GM18870 (cell line): ENCODE measurements around the gene SLC37A1.
A peak's percentile ranks its signal among the peaks of the same experiment; 100 is the strongest.

ENCODE experiments used
- ATAC-seq: cut with Tn5 transposase; IDR thresholded peaks from one replicate; pipeline ENCODE4 v1.9.1; 2021; ENCODE audit warnings: moderate library complexity; ENCODE audit not compliant: unreplicated experiment

SLC37A1 gene

DNA sequence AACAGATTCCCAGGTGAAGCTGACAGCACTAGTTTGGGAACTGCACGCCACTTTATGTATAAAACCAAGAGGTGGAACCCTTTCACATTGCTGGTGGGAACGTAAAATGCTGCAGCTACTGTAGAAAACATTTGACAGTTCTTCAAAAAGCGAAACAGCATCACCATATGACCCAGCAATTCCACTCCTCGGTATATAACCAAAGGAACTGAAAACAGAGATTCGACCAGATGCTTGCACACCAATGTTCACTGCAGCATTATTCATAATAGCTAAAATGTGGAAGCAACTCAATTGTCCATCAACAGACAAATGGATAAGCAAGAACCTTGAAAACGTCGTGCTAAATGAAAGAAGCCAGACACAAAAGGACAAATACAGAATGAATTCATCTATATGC, 35.1 kb upstream of the SLC37A1 start:
- no peak for ATAC-seq

DNA sequence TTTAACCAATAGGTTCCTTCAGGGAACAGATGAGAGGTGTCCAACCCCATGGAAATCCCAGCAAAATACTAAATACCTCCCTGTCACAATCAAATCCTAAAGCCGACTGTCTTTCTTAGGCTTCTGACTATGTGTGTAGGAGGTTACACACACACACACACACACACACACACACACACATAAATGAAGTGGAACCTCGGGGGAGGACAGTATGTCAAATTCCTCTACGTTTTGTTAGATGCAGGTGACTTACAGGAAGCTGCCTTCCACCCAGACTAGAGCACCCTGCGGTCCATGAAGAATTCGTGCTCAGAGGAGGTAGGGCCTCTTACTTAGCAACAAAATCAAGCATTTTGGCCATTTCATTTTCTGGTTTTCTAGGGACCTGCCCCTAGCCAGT, 34.1 kb upstream of the SLC37A1 start:
- no peak for ATAC-seq

DNA sequence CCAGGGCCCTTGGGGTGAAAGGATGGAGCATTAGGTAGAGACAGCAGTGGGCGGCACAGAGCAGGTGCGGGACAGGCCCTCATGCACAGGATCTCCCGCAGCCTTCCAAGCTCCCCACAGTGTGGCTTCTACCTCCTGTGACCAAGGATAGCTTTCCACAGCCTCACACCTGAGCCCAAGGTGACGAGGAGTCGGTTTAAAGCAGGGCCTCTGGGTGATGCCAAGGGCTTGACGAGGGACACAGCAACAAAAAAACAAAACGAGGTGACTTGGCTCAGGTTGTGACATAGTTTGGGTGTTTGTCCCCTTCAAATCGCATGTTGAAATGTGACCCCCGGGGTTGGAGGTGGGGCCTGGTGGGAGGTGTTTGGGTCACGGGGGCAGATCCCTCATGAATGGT, 32.9 kb upstream of the SLC37A1 start:
- ATAC-seq, result no peak

DNA sequence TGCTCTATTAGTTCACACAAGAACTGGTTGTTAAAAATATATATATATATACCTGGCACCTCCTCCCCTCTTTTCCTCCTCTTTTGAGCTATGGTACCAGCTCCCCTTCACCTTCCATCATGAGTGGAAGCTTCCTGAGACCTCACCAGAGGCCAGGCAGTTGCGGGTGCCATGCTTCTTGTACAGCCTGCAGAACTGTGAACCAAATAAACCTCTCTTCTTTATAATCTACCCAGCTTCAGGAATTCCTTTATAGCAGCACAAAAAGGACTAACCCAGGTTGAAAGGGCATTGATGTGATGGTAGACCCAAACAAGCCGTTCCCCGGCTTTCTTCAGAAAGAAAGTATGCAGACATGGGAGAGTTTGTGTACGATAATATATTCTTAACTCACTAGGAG, 32.5 kb upstream of the SLC37A1 start:
- ATAC-seq, result no peak

DNA sequence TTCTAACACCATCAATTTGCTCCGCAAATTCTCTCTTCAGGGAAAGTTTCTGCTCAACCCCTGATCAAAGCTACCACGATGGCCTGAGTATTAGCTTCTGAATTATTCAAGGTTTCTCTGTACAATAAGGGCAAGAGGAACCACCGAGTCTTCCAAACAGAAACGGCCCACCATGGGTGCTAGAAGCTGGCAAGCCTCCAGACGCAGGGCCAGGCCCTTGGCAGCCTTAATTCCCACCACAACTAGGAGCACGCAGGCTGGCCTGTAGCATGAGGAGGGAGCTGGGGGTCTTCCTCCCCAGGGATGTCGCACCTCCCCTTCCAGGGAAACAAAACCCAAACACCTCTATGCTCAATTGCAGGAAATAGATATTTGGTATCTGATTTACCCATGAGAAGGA, 28.7 kb upstream of the SLC37A1 start:
- no peak for ATAC-seq

DNA sequence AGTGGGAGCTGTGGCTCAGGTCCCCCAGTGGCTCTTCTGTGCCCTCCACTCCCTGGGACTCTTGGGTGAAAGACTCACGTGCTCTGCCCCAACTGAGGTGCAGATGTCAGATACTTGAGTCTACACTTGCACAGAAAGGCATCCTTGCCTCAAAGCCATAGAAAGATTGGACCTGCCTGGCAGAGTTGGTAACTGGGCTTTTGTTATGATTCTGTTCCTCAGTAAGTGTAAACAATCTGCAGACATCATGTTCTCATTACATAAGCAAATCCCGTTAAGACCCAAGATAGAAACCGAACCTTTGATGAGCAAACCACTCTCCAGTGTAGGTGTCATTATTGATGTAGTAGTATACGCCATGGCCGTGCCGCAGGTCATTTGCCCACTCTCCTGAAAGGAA, 27.6 kb upstream of the SLC37A1 start:
- no peak for ATAC-seq

DNA sequence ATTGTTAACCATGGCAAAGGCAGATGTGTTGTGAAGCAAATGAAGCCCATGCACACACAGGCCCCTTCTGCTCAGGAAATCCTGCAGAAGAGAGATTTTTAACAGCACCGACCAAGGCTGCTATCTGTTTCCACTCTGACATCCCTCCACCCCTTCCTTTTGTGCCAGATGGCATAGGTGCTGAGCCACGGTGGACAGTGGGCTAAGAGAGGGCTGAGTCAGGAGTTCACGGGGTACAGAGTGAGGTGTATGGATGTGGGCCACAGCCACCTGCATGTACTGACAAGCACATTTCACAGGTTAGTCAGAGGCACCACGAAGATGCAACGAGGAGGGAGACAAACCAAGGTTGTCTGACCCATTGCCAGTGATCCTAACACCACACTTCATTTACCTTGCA, 27.1 kb upstream of the SLC37A1 start:
- ATAC-seq, result no peak

DNA sequence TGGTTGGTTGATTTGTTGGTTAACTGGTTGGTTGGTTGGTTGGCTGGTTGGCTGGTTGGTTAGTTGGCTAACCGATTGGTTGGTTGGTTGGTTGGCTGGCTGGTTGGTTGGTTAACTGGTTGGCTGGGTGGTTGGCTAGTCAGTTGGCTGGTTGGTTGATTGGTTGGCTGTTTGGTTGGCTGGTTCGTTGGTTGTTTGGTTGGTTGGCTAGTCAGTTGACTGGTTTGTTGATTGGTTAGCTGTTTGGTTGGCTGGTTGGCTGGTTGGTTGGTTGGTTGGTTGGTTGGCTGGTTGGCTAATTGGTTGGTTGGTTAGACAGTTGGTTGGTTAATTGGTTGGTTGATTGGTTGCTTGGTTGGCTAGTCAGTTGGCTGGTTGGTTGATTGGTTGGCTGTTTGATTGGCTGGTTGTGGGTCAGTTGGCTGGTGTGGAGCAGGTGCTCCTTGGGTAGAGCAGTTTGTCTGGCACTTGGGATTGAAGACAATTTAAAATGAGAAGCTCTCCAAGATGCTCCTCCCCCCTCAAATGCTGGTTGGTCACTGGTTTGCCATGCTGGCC, 24.6 kb upstream of the SLC37A1 start:
- no peak for ATAC-seq

DNA sequence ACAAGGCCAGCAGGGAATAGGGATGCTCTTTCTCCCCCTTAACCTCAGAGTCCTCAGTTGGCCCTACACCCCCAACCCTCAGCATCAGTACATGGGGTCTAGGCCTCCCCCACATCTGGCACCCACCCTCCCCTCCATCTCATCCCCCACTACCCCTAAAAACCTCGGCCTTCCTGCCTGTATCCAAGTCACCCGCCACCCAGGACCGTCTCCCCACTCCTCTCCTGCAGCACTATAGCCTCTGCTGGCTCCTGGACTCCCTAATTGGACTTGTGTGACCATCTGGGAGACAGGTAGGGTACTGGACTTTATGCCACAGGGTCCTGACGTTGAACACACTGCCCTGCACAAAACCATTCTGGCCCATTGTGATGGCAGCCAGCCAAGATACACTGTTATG, 23.7 kb upstream of the SLC37A1 start:
- no peak for ATAC-seq

DNA sequence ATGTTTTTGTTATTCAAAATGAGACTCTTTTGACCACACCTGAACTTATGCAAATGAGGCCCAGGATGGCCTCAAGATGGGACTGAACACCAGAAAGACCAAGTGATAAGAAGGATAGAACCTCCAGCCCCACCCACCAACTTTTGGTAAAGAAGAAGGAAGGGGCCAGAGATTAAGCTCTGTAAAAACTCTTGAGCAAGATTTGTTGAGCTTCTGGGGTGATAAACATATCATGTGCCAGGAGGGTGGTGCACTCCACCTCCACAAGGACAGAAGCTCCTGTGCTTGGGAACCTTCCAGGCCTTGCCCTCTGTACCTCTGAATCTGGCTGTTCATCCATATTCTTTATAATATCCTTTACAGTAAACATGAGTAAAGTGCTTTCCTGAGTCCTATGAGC, 22.9 kb upstream of the SLC37A1 start:
- no peak for ATAC-seq

DNA sequence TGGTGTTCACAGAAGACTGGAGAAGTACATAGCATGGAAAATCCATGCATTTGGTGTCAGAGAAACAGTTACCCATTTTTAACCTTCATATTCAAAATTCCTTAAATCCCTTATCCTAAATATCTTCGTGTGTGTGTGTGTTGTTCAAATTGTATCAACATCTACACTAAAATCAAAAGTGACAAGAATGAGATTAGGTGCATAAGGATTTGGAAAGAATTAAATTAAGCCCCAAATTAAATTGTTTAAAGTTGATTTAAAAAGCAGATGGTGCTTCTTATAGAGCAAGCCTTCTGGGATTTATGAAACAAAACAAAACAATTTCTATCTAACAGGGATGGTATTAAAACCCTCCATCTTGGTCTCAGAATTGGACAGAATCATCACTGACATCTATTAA, 22.3 kb upstream of the SLC37A1 start:
- no peak for ATAC-seq

DNA sequence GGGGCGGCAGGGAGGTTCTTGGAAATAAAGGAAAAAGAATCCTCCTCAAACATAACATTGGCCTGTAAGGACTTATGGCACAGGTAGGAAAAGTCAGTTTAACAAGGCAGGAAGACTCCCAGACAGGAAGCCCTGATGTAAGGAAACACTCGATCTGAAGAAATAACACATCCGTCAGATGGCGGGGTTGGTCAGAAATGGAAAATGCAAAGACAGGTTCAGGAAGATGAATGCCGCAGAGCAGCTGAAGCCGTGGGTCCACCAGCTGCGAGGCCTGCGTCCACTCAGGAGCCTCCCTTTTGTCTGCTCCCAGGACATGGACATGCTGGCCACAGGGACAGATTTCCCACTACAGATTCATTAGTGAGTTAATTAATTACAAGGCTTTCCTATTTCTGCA, 21.5 kb upstream of the SLC37A1 start:
- ATAC-seq, result no peak

DNA sequence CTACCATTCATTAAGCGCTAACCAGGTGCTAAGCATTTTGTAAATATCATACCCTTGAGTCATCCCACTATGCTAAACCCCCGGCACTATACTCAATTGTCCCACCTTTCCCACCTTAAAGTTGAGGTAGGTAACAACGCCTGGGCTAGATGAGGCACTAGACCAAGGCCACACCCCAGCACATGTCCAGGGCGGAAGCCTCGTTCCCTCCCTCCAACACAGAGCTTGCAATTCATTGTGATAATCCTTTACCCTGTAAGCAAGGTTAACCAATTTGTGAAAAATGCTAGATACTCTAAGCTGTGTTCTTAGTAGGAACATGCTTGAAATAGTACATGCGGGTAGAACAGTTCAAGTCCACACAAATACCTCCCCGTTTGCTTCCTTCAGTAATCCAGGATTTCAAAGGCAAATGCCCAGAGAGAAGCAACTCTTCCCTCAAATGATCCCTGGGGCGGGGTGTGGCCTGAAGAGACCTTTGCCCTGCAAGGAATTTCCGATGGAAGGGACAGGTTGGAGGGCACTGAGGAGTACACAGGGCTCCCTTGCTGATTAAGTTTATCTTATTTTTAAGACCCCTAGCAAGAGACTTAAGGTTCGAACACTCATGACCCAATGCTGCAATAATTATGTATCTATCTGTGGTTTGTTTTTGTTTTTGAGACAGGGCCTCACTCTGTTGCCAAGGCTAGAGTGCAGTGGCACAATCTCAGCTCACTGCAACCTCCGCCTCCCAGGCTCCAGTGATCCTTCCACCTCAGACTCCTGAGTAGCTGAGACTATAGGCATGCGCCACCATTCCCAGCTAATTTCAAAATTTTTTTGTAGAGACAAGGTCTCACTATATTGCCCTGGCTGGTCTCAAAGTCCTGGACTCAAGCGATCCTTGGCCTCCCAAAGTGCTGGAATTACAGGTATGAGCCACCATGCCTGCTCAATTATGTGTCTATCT, 20.3 kb upstream of the SLC37A1 start:
- ATAC-seq, result no peak

DNA sequence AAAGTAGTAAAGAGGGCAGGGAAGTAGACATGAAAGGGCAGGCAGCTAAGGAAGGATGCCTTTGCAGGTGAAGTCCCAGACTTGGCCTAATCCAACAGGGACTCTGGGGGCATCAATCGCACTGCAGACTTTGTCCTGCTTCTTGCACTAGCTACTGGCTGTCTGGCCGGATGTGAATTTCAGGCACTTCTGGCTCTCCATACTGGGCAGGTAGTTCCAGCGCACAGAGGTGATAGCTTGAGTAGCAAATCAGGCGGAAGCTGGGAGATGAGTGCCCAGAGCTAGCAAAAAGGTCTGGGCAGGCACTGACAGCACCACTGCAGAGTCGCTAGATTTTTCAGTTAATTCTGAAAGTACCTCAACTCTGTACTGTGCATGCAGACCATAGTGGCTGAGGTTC, 18.6 kb upstream of the SLC37A1 start:
- ATAC-seq, result no peak

DNA sequence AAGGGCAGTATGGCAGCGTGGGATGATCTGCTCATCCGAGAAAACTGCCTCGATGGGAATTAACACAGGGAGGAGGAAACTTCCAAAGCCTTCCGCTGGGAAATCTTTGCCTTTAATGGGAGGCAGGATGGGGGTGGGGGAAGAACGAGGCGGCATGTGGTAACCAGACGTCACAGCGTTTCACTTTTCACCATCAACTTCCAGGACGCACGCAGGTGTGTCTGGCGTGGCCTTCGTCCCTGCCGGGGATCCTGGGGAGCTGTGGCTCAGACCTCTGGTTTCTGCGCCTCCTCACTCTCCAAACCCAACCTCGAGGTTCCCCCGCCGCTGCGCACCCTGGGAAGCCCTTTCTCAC, 17.9 kb upstream of the SLC37A1 start:
- ATAC-seq, result peak; percentile 10

DNA sequence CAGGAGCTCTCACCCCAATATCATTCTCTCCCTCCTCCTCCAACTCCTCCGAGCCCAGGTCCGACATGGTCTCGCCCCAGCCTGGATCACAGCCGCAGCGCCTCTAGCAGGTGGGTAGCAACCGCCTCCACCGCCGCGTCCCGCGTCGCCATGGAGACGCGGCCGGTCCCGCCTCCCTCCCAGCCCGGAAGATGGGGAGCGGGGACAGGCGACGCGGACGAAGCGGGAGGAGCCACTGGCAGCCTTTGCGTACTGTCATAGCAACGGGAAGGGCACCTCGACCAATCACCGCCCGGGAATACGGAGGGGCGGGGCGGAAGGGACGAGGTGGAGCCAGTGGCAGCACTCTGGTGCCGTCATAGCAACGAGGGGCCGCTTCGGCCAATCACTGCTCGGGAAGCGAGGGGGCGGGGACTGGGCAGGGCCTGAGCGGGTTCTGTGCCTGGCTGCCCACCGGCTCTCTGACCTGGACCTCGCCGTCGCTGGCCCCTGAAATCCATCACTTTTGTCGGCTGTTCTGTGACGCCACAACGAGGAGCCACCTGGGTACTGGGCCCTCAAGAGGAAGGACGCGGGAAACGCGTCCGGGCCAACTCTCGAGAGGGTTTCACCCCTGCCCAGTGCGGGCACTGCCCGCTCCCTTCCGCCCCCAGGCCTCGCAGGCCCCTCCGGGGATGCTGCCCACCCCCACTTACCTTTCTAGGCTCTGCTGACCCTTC, 17.4 kb upstream of the SLC37A1 start, which contains the start of gene RSPH1:
RSPH1 (minus strand) TSS at position 105 of the 719 bp plus-strand sequence; CDS start at position 67, 38 bp downstream.
- ATAC-seq, result peak; percentile 94

DNA sequence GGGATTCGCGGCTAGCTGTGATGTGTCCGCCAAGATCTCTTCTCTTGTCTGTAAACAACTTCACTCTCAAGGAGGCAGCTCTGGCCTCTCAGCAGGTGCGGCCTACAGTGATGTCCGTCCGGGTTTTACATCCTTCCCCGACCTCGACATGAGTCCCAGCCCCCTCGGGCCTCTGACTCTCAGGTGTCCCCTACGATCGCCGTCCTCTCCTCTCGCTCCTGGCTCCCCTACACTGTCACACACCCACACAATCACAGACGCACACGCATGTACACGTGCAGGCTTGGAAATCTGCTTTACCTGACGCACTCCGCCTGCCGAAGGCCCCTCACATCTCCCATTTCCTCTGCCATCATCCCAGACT, 16.8 kb upstream of the SLC37A1 start:
- no peak for ATAC-seq

DNA sequence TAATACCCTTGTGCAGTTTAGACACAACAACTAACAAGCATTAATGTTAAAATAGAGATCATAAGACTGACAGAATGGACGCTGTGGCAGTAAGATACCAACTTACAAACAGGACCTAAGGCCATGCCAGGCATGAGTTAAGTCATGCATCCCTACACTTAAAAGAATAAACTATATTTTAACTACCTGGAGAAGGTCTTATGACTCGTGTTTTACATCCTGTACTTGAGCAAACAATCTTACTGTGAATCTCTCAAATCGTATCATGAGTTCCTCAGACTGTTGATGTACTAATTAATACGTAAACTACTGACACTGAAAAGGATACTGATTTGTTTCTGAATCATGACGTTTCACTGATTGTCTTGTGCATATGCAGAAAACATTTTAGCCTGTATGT, 15.6 kb upstream of the SLC37A1 start:
- ATAC-seq, result no peak

DNA sequence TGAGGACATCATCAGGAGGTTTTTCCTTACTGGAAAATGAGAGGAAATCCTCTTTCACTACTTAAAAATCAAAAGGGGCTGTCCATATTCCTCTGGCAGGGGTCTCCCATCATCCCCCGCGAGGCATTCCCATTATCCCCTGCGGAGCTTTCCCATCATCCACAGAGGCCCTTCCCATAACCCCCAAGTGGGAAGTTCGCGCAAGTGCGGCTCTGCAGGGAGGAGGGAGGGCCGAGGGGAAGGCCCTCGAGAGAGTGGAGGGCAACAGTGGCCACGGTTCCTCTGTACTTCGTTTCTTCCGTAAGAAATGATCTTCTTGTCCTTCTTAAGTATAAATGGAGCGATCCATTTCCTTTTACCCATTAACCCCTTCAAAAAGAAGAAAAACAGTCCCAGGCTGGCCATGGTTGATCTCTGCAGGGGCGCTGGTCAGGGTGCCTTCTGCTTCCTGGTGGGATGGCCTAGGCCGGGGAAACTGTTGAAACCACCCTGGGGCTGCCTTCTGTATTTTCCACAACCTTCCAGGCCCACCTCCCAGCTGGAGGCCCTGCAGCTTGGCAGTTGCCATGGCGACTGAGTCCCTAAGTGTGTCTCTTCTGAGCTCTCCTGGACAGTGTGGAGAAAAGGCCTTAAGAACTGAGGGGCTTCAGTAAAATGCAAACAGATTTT, 14.1 kb upstream of the SLC37A1 start:
- no peak for ATAC-seq

DNA sequence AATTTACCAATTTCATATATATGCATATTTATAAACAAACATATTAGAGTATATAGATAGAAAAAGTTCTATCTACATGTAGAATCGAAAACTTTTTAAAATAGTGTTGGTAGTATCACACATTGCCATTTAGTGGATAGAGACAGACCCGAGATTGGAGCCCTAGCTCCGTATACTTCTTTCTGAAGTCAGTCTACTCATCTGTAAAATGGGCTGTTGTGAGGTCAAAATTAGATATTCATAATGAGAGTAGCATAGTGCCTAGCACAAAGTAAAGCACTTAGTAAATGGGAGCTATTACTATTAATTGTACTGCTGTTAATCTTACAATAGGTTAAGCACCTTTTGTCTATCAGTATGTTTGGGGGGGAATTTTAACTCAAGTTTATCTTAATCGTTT, 13.4 kb upstream of the SLC37A1 start:
- ATAC-seq, result no peak

DNA sequence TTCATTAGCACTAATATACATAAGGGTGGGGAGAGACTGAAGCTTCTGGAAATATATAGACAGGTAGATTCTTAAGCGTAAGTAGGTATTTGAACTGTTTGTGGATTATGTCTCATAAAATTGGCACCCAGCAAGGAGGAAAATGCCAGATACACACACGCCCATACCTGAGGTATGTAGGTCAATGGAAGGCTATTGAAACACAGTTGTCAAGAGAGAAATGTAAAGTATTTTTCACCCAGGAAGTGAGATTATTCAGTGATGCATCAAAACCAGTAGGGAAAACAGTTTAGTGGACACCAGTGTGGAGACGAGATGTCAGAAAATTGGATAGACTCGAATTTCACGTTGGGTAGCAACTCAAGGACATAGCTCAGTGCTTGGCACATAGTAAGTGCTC, 12.9 kb upstream of the SLC37A1 start:
- no peak for ATAC-seq

DNA sequence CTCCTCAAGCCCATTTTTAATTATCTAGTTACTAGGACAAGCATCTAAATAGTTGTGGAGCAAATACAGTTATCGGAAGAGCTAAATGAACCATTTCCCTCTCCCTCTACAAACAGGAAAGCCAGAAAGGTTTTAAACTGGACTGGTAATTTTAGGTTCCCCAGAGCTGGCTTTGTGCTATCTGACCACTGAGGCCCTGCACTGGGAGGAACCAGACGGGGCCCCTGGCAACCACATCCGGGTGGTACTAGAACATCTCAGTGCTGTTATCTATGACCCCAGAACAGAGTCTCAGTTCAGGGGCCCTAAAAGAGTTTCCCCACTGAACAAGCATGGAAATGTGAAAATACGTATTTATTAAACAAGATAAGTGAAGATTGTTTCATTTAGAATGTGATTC, 9.9 kb upstream of the SLC37A1 start:
- no peak for ATAC-seq
